HepG2 (cell line): ENCODE results near the gene ACTR1A.

Experiments used
- ATF7 ChIP-seq, 2 experiments: fragments of 450-650 bp in 1 of 2; sonication (generic) in 1 of 2; formaldehyde crosslinking in 1 of 2; IDR thresholded peaks; 2 replicates each; pipeline versions ENCODE4 v1.4.0 to v1.6.1; 2016 to 2020; ENCODE audit warnings: antibody characterized with exemption in 1 of 2, mild to moderate bottlenecking in 1 of 2, missing genetic modification reagents in 1 of 2
- KLF15 ChIP-seq: sonication (generic); formaldehyde crosslinking; IDR thresholded peaks from 2 replicates; pipeline ENCODE4 v1.8.1; 2023; ENCODE audit warnings: borderline replicate concordance, mild to moderate bottlenecking, inconsistent platforms, missing genetic modification reagents, mixed read lengths
- POLR2A ChIP-seq, 2 experiments: IDR thresholded peaks; 2 replicates each; pipeline ENCODE4 v1.6.1; 2011; ENCODE audit warnings: low read depth in 2 of 2, low read length in 2 of 2, mild to moderate bottlenecking in 1 of 2, moderate library complexity in 1 of 2; ENCODE audit not compliant: insufficient read depth in 1 of 2
- POLR2G ChIP-seq: fragments of 200-400 bp; formaldehyde crosslinking; IDR thresholded peaks from 2 replicates; pipeline ENCODE4 v1.6.1; 2018; ENCODE audit warnings: mild to moderate bottlenecking, low read depth, low read length, moderate library complexity
- REST ChIP-seq, 2 experiments: IDR thresholded peaks; 2 replicates each; pipeline ENCODE4 v1.6.1; 2011 to 2012; ENCODE audit warnings: low read length in 2 of 2, borderline replicate concordance in 1 of 2, low read depth in 1 of 2, mild to moderate bottlenecking in 1 of 2, moderate library complexity in 1 of 2
- SP1 ChIP-seq, 2 experiments: fragments of 450-650 bp in 1 of 2; sonication (generic) in 1 of 2; formaldehyde crosslinking in 1 of 2; IDR thresholded peaks; 2 replicates each; pipeline versions ENCODE4 v1.4.0 to v1.6.1; 2016 to 2020; ENCODE audit warnings: missing genetic modification reagents in 1 of 2
- TERF1 ChIP-seq: sonication (generic); formaldehyde crosslinking; IDR thresholded peaks from 2 replicates; pipeline ENCODE4 v1.8.0; 2022; ENCODE audit warnings: mild to moderate bottlenecking, missing genetic modification reagents, moderate library complexity
- TGIF2 ChIP-seq: IDR thresholded peaks from 2 replicates; pipeline ENCODE4 v1.6.1; 2016; ENCODE audit warnings: control low read depth, missing compliant biosample characterization
- UBTF ChIP-seq: sonication (generic); formaldehyde crosslinking; IDR thresholded peaks from 2 replicates; pipeline ENCODE4 v1.4.0; 2020; ENCODE audit warnings: mild to moderate bottlenecking, missing genetic modification reagents
- YY1 ChIP-seq: IDR thresholded peaks from 2 replicates; pipeline ENCODE4 v1.6.1; 2011; ENCODE audit warnings: low read length, low read depth, moderate library complexity, mild to moderate bottlenecking; ENCODE audit not compliant: insufficient read depth, insufficient replicate concordance
- ZFP41 ChIP-seq: sonication (generic); formaldehyde crosslinking; IDR thresholded peaks from 2 replicates; pipeline ENCODE4 v1.4.0; 2020; ENCODE audit warnings: mild to moderate bottlenecking, missing genetic modification reagents, borderline replicate concordance
- ZNF768 ChIP-seq: sonication (generic); formaldehyde crosslinking; IDR thresholded peaks from 2 replicates; pipeline ENCODE4 v1.4.0; 2020; ENCODE audit warnings: missing genetic modification reagents
- TF ChIP-seq, protein P1 (sequence below): sonication (generic); formaldehyde crosslinking; IDR thresholded peaks from 2 replicates; pipeline ENCODE4 v1.5.0; 2020; ENCODE audit warnings: mild to moderate bottlenecking, missing genetic modification reagents, moderate library complexity
- TF ChIP-seq, protein P2 (sequence below): sonication (generic); formaldehyde crosslinking; IDR thresholded peaks from 2 replicates; pipeline ENCODE4 v1.8.0; 2022; ENCODE audit warnings: low read depth, missing genetic modification reagents

GRCh38 chr10:102453502-102453901 lies 49.0 kb downstream of the ACTR1A start:
- TF ChIP-seq UBTF (CRISPR knock-in tag) (no peak), ZFP41 (CRISPR knock-in tag) (no peak), TERF1 (CRISPR knock-in tag) (no peak), REST (IDR thresholded peaks at IDR 0.05; ENCODE audit: borderline replicate concordance in 1 of 2, low read depth in 1 of 2, low read length in 2 of 2) (no peak), ATF7 (IDR thresholded peaks at IDR 0.05) (no peak), ATF7 (CRISPR knock-in tag; IDR thresholded peaks at IDR 0.05) (no peak), SP1 (IDR thresholded peaks at IDR 0.05) (no peak), SP1 (CRISPR knock-in tag; IDR thresholded peaks at IDR 0.05) (no peak), ZNF768 (CRISPR knock-in tag) (no peak), POLR2A (IDR thresholded peaks at IDR 0.05; ENCODE audit: insufficient read depth in 1 of 2, low read depth in 2 of 2, low read length in 2 of 2) (no peak), KLF15 (CRISPR knock-in tag) (no peak), POLR2G (no peak), YY1 (no peak), TGIF2 (CRISPR knock-in tag) (no peak)
- TF ChIP-seq, protein P1, sequence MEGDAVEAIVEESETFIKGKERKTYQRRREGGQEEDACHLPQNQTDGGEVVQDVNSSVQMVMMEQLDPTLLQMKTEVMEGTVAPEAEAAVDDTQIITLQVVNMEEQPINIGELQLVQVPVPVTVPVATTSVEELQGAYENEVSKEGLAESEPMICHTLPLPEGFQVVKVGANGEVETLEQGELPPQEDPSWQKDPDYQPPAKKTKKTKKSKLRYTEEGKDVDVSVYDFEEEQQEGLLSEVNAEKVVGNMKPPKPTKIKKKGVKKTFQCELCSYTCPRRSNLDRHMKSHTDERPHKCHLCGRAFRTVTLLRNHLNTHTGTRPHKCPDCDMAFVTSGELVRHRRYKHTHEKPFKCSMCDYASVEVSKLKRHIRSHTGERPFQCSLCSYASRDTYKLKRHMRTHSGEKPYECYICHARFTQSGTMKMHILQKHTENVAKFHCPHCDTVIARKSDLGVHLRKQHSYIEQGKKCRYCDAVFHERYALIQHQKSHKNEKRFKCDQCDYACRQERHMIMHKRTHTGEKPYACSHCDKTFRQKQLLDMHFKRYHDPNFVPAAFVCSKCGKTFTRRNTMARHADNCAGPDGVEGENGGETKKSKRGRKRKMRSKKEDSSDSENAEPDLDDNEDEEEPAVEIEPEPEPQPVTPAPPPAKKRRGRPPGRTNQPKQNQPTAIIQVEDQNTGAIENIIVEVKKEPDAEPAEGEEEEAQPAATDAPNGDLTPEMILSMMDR (CRISPR knock-in tag): no peak
- TF ChIP-seq, protein P2, sequence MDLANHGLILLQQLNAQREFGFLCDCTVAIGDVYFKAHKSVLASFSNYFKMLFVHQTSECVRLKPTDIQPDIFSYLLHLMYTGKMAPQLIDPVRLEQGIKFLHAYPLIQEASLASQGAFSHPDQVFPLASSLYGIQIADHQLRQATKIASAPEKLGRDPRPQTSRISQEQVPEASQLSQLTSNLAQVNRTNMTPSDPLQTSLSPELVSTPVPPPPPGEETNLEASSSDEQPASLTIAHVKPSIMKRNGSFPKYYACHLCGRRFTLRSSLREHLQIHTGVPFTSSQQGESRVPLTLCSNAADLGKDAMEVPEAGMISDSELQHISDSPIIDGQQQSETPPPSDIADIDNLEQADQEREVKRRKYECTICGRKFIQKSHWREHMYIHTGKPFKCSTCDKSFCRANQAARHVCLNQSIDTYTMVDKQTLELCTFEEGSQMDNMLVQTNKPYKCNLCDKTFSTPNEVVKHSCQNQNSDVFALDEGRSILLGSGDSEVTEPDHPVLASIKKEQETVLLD (CRISPR knock-in tag): no peak
